CD14-positive monocyte (primary cell): ENCODE data around the gene PRAC1. TPM values are rescaled to one million over a fixed set of nuclear protein-coding genes. Genes with fewer than 3 reads are reported as not detected.

Experiments used
- DNase-seq, 3 donors: peaks; one replicate each; pipeline ENCODE4 v3.0.0-alpha.2; 2011 to 2022
- H2AFZ ChIP-seq: 2 replicates; pipeline ENCODE4 v1.6.0; 2012; ENCODE audit warnings: mild to moderate bottlenecking, low read depth, low read length, inconsistent platforms; ENCODE audit not compliant: insufficient read depth, poor library complexity, severe bottlenecking
- H3K27ac ChIP-seq, 2 donors: 1 replicate in 1 of 2; 2 replicates in 1 of 2; pipeline ENCODE4 v1.5.1; 2012 to 2013; ENCODE audit warnings: low read length in 2 of 2, control low read depth in 1 of 2, inconsistent platforms in 1 of 2, low read depth in 1 of 2, mild to moderate bottlenecking in 1 of 2
- H3K27me3 ChIP-seq, 2 donors: one replicate each; pipeline versions ENCODE4 v1.6.0 to v1.6.1; 2011 to 2013; ENCODE audit warnings: low read length in 2 of 2; ENCODE audit not compliant: control insufficient read depth in 2 of 2, insufficient read depth in 2 of 2
- H3K36me3 ChIP-seq, 2 donors: replicated peaks in 1 of 2; 1 replicate in 1 of 2; 2 replicates in 1 of 2; pipeline versions ENCODE4 v1.5.1 to v1.6.1; 2012 to 2013; ENCODE audit warnings: low read length in 2 of 2, control low read depth in 1 of 2, inconsistent platforms in 1 of 2, mild to moderate bottlenecking in 1 of 2; ENCODE audit not compliant: insufficient read depth in 2 of 2, control insufficient read depth in 1 of 2
- H3K4me1 ChIP-seq, 2 donors: 1 replicate in 1 of 2; 2 replicates in 1 of 2; pipeline versions ENCODE4 v1.5.1 to v1.6.1; 2012 to 2013; ENCODE audit warnings: low read length in 2 of 2, control low read depth in 1 of 2, inconsistent platforms in 1 of 2, mild to moderate bottlenecking in 1 of 2, moderate library complexity in 1 of 2; ENCODE audit not compliant: insufficient read depth in 2 of 2, control insufficient read depth in 1 of 2
- H3K4me2 ChIP-seq: replicated peaks from 2 replicates; pipeline ENCODE3; 2012; ENCODE audit warnings: low read length, moderate library complexity, mild to moderate bottlenecking; ENCODE audit not compliant: poor library complexity, severe bottlenecking; ENCODE audit errors: extremely low read depth
- H3K4me3 ChIP-seq, 3 experiments: fragments of 200-600 bp in 1 of 3; sonication (generic) in 1 of 3; replicated peaks in 1 of 3; 1 replicate in 2 of 3; 2 replicates in 1 of 3; pipeline ENCODE4 v1.5.1; 2011 to 2013; ENCODE audit warnings: low read length in 3 of 3, mild to moderate bottlenecking in 3 of 3, control low read depth in 2 of 3, low read depth in 2 of 3, inconsistent platforms in 1 of 3, moderate library complexity in 1 of 3
- H3K79me2 ChIP-seq: 2 replicates; pipeline ENCODE4 v1.6.0; 2012; ENCODE audit warnings: mild to moderate bottlenecking, control low read depth, inconsistent platforms, low read length, moderate library complexity; ENCODE audit not compliant: insufficient read depth
- H3K9ac ChIP-seq: 2 replicates; pipeline ENCODE4 v1.6.0; 2017; ENCODE audit warnings: low read length, mild to moderate bottlenecking; ENCODE audit not compliant: insufficient read depth, poor library complexity, severe bottlenecking
- H3K9me3 ChIP-seq, 2 donors: replicated peaks in 1 of 2; 1 replicate in 1 of 2; 2 replicates in 1 of 2; pipeline versions ENCODE4 v1.5.1 to v1.6.1; 2012 to 2013; ENCODE audit warnings: low read length in 2 of 2, control low read depth in 1 of 2; ENCODE audit not compliant: control insufficient read depth in 1 of 2, insufficient read depth in 1 of 2
- H4K20me1 ChIP-seq: 2 replicates; pipeline ENCODE4 v1.6.0; 2012; ENCODE audit warnings: mild to moderate bottlenecking, low read length, control low read depth, moderate library complexity; ENCODE audit not compliant: insufficient read depth
- H3K27ac Mint-ChIP-seq, 7 donors: one replicate each; pipeline ENCODE4 v1.8.0; 2020; ENCODE audit warnings: mild to moderate bottlenecking in 7 of 7, mixed read lengths in 7 of 7, moderate library complexity in 6 of 7, inconsistent platforms in 2 of 7
- H3K27me3 Mint-ChIP-seq, 3 donors: one replicate each; pipeline ENCODE4 v1.8.0; 2021 to 2022; ENCODE audit warnings: low read depth in 3 of 3, mild to moderate bottlenecking in 3 of 3, mixed read lengths in 3 of 3, moderate library complexity in 3 of 3, inconsistent platforms in 1 of 3
- H3K36me3 Mint-ChIP-seq, 2 donors: one replicate each; pipeline ENCODE4 v1.8.0; 2020; ENCODE audit warnings: mixed read lengths in 2 of 2, inconsistent platforms in 1 of 2, mild to moderate bottlenecking in 1 of 2
- H3K4me1 Mint-ChIP-seq: one replicate; pipeline ENCODE4 v1.8.0; 2020; ENCODE audit warnings: mild to moderate bottlenecking, mixed read lengths
- H3K4me3 Mint-ChIP-seq, 2 donors: one replicate each; pipeline ENCODE4 v1.8.0; 2020; ENCODE audit warnings: mild to moderate bottlenecking in 2 of 2, mixed read lengths in 2 of 2, moderate library complexity in 1 of 2
- H3K9me3 Mint-ChIP-seq, 7 donors: one replicate each; pipeline ENCODE4 v1.8.0; 2020 to 2022; ENCODE audit warnings: mixed read lengths in 7 of 7, mild to moderate bottlenecking in 6 of 7, moderate library complexity in 6 of 7, inconsistent platforms in 2 of 7
- WGBS: methylation state at CpG from one replicate; pipeline ENCODE4 v1.1.5; 2013; ENCODE audit warnings: missing lambda C conversion rate; ENCODE audit not compliant: insufficient coverage; 5-methylcytosine and 5-hydroxymethylcytosine counted together
- intact Hi-C, 2 donors: fragments of 100-400 bp; cut with micrococcal nuclease; formaldehyde crosslinking; loops; one replicate each; pipeline versions ENCODE4 v1.15.0 to v1.15.1; 2023
- polyA plus RNA-seq, 3 donors: library from polyadenylated mRNA; depleted of rRNA in 1 of 3; unstranded in 2 of 3; stranded (reverse) in 1 of 3; fragments of 300-500 nt in 2 of 3; fragments of >200 nt in 1 of 3; fragmentation: Illumina TruSeq in 2 of 3; gene quantifications; 1 replicate in 2 of 3; 2 replicates in 1 of 3; pipeline ENCODE4 v1.2.3, GENCODE V29; 2012 to 2021
- TF ChIP-seq, protein P1 (sequence below): fragments of 200-600 bp; IDR thresholded peaks from one replicate; pipeline ENCODE4 v1.8.0; 2022; ENCODE audit warnings: antibody characterized with exemption, mild to moderate bottlenecking

PRAC1 gene
- polyA plus RNA-seq, 3 donors, result not detected

- Mint-ChIP-seq H3K9me3 (peaks cover 0 to 19% (median 8%) of the 10 kb centered on the region in 7 donors), H3K4me3 (peak overlapping the region in 1 of 2 donors; percentile 81), H3K4me1 (peaks cover 9% of the 10 kb centered on the region), H3K27me3 (peaks cover 74 to 88% (median 88%) of the 10 kb centered on the region in 3 donors), H3K36me3 (peaks cover 0 to 6% of the 10 kb centered on the region in 2 donors), H3K27ac (no peak overlapping the region)
- Histone ChIP-seq H3K27ac (no peak overlapping the region), H4K20me1 (no peaks in the 10 kb centered on the region), H3K4me3 (no peak overlapping the region), H2AFZ (no peak overlapping the region), H3K9ac (no peak overlapping the region), H3K36me3 (no peaks in the 10 kb centered on the region), H3K9me3 (peaks cover 0 to 21% of the 10 kb centered on the region in 2 donors), H3K4me1 (peaks cover 2 to 3% of the 10 kb centered on the region in 2 donors), H3K4me2 (no peak overlapping the region), H3K27me3 (peaks cover 59 to 91% of the 10 kb centered on the region in 2 donors), H3K79me2 (no peaks in the 10 kb centered on the region)
- TF ChIP-seq, protein P1, sequence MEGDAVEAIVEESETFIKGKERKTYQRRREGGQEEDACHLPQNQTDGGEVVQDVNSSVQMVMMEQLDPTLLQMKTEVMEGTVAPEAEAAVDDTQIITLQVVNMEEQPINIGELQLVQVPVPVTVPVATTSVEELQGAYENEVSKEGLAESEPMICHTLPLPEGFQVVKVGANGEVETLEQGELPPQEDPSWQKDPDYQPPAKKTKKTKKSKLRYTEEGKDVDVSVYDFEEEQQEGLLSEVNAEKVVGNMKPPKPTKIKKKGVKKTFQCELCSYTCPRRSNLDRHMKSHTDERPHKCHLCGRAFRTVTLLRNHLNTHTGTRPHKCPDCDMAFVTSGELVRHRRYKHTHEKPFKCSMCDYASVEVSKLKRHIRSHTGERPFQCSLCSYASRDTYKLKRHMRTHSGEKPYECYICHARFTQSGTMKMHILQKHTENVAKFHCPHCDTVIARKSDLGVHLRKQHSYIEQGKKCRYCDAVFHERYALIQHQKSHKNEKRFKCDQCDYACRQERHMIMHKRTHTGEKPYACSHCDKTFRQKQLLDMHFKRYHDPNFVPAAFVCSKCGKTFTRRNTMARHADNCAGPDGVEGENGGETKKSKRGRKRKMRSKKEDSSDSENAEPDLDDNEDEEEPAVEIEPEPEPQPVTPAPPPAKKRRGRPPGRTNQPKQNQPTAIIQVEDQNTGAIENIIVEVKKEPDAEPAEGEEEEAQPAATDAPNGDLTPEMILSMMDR, result no peak
- no peak for DNase-seq
- intact Hi-C loops, result no loop called here
- WGBS, result 30% methylated on average over 2 of the region's 5 CpGs
Observed at GRCh38 chr17:48715496-48716399, 6.6 kb downstream of the PRAC1 start.

DNA sequence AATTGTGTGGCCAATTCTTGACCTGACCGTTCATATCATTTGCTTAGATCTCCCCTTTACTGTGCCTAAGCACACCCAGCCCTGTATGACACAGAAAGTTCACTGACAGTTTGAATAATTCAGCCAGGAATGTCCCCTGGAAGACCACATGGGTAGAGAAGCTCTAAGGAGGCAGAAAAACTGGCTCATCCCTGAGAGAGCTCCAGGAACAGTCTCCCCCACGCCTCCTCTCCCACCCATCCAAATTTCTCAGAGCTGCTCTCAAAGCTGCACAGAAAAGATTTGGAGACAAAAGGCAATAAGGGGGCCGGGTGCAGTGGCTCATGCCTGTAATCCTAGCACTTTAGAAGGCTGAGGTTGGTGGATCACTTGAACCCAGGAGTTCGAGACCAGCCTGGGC is 11.2 kb downstream of the PRAC1 start:
- Histone ChIP-seq H4K20me1 (no peaks in the 10 kb centered on the region), H2AFZ (no peak overlapping the region), H3K79me2 (no peaks in the 10 kb centered on the region), H3K4me3 (no peak overlapping the region), H3K36me3 (no peaks in the 10 kb centered on the region), H3K9ac (no peak overlapping the region), H3K27me3 (peaks cover 24 to 79% of the 10 kb centered on the region in 2 donors), H3K4me1 (no peaks in the 10 kb centered on the region), H3K4me2 (no peak overlapping the region), H3K9me3 (no peaks in the 10 kb centered on the region), H3K27ac (no peak overlapping the region)
- H3K27ac Mint-ChIP-seq, result no peak overlapping the region
- no peaks in the 10 kb centered on the region for H3K4me1 Mint-ChIP-seq
- peak overlapping the region in 1 of 2 donors; percentile 13 for H3K4me3 Mint-ChIP-seq
- TF ChIP-seq, protein P1, result no peak
- no peaks in the 10 kb centered on the region for H3K36me3 Mint-ChIP-seq
- DNase-seq, result no peak
- peaks cover 55 to 77% (median 71%) of the 10 kb centered on the region in 3 donors for H3K27me3 Mint-ChIP-seq
- intact Hi-C loops, result no loop called here
- peaks cover 0 to 8% (median 0%) of the 10 kb centered on the region in 7 donors for H3K9me3 Mint-ChIP-seq
- 67% methylated on average over 1 of the region's 4 CpGs for WGBS
